PC-3 (cell line): Measurements from ENCODE around the gene SET. TPM values are rescaled to one million over a fixed set of nuclear protein-coding genes. Genes with fewer than 3 reads are reported as not detected.
"Not testable (repeated sequence)": the region's sequence is repeated elsewhere in the genome, so short reads cannot be mapped to it uniquely, and the experiment has no call there.

ENCODE experiments used
- ATAC-seq: fragments of 200-7000 bp; cut with Tn5 transposase; 2 replicates; pipeline ENCODE4 v1.9.1; 2020; ENCODE audit warnings: mild to moderate bottlenecking, moderate library complexity
- BruUV-seq: library from RNA; stranded (reverse); fragments of 400-500 nt; replicated peaks from 2 replicates; lab custom pipeline; 2021; lab: Mats Ljungman, UMichigan
- CTCF ChIA-PET: fragments of 300-600 bp; sonication (Branson Sonifier 250); formaldehyde crosslinking; loops from one replicate; lab custom pipeline; 2022; ENCODE audit warnings: antibody characterized with exemption; lab: Charles Lee
- POLR2A ChIA-PET: fragments of 300-600 bp; sonication (Branson Sonifier 250); formaldehyde crosslinking; loops from one replicate; lab custom pipeline; 2022; ENCODE audit warnings: antibody characterized with exemption; ENCODE audit not compliant: unreplicated experiment; lab: Charles Lee
- DNase-seq: peaks from one replicate; pipeline ENCODE4 v3.0.0-alpha.2; 2015
- H2AFZ ChIP-seq: fragments of 300-600 bp; sonication (generic); 2 replicates; pipeline ENCODE4 v1.6.0; 2016; ENCODE audit warnings: antibody characterized with exemption, low read length
- H3F3A ChIP-seq: fragments of 300-600 bp; sonication (generic); one replicate; pipeline ENCODE4 v1.6.0; 2017; ENCODE audit warnings: antibody characterized with exemption, low read length, control low read depth, mild to moderate bottlenecking; ENCODE audit not compliant: unreplicated experiment
- H3K27ac ChIP-seq: fragments of 300-600 bp; sonication (generic); 2 replicates; pipeline ENCODE4 v1.5.1; 2016; ENCODE audit warnings: mild to moderate bottlenecking, low read length
- H3K27me3 ChIP-seq: fragments of 300-600 bp; sonication (generic); 2 replicates; pipeline ENCODE4 v1.6.1; 2016; ENCODE audit warnings: low read length, mixed read lengths
- H3K36me3 ChIP-seq: fragments of 300-600 bp; sonication (generic); 2 replicates; pipeline ENCODE4 v1.6.1; 2016; ENCODE audit warnings: low read depth, mixed run types, low read length, mixed read lengths
- H3K4me1 ChIP-seq: fragments of 300-600 bp; sonication (generic); 2 replicates; pipeline ENCODE4 v1.5.1; 2016; ENCODE audit warnings: low read length; ENCODE audit not compliant: insufficient read depth
- H3K4me2 ChIP-seq: fragments of 300-600 bp; sonication (generic); 2 replicates; pipeline ENCODE4 v1.6.0; 2016; ENCODE audit warnings: low read length
- H3K4me3 ChIP-seq: fragments of 300-600 bp; sonication (generic); 2 replicates; pipeline ENCODE4 v1.5.1; 2016; ENCODE audit warnings: mild to moderate bottlenecking, low read length, mixed read lengths
- H3K79me2 ChIP-seq: fragments of 300-600 bp; sonication (generic); 2 replicates; pipeline ENCODE4 v1.6.1; 2017; ENCODE audit warnings: low read length, mixed read lengths
- H3K9ac ChIP-seq: fragments of 300-600 bp; sonication (generic); 2 replicates; pipeline ENCODE4 v1.6.0; 2016; ENCODE audit warnings: mild to moderate bottlenecking, low read length
- H3K9me2 ChIP-seq: fragments of 300-600 bp; sonication (generic); replicated peaks from 2 replicates; pipeline ENCODE4 v1.6.1; 2016; ENCODE audit warnings: mixed run types, low read length, mixed read lengths
- H3K9me3 ChIP-seq: fragments of 300-600 bp; sonication (generic); 2 replicates; pipeline ENCODE4 v1.6.1; 2016; ENCODE audit warnings: low read length, mixed read lengths
- H4K20me1 ChIP-seq: fragments of 300-600 bp; sonication (generic); 2 replicates; pipeline ENCODE4 v1.6.1; 2016; ENCODE audit warnings: low read length, mixed read lengths
- EZH2 ChIP-seq: fragments of 300-600 bp; sonication (generic); IDR thresholded peaks from one replicate; pipeline ENCODE4 v1.6.1; 2017; ENCODE audit warnings: antibody characterized with exemption, mild to moderate bottlenecking, low read length; ENCODE audit not compliant: unreplicated experiment
- EZH2phosphoT487 ChIP-seq: fragments of 300-600 bp; sonication (generic); IDR thresholded peaks from 2 replicates; pipeline ENCODE4 v1.6.1; 2018; ENCODE audit warnings: mild to moderate bottlenecking, antibody characterized with exemption, low read length, borderline replicate concordance
- intact Hi-C: fragments of 100-400 bp; cut with micrococcal nuclease; formaldehyde crosslinking; loops from 2 replicates; pipeline ENCODE4 v1.9.0; 2023
- total RNA-seq: library from RNA; depleted of rRNA; stranded (reverse); fragments of >200 nt; gene quantifications from 2 replicates; pipeline ENCODE4 v1.2.3, GENCODE V29; 2014
- TF ChIP-seq, protein P1 (sequence below): fragments of 300-600 bp; sonication (generic); conservative IDR thresholded peaks from 2 replicates; pipeline ENCODE4 v1.5.1; 2017; ENCODE audit warnings: antibody characterized with exemption, low read depth, mild to moderate bottlenecking, low read length

SET gene
- total RNA-seq, 1 experiment from 2014 or later, result 647 TPM

DNA sequence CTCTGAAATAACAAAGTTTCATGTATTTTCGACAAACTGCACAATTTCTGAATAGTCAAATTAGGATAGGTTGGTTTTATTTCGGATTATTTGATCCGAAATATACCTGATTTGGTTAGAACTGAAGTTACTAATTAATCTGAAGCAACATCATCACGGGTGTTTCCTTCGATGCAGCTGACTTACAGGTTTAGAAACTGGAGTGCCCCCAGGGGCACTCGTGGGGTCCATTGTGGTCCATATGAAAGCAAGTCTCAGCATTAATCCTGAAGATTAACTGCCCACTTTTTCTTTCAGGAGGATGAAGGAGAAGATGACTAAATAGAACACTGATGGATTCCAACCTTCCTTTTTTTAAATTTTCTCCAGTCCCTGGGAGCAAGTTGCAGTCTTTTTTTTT, 5.3 kb downstream of the SET start:
- TF ChIP-seq, protein P1, sequence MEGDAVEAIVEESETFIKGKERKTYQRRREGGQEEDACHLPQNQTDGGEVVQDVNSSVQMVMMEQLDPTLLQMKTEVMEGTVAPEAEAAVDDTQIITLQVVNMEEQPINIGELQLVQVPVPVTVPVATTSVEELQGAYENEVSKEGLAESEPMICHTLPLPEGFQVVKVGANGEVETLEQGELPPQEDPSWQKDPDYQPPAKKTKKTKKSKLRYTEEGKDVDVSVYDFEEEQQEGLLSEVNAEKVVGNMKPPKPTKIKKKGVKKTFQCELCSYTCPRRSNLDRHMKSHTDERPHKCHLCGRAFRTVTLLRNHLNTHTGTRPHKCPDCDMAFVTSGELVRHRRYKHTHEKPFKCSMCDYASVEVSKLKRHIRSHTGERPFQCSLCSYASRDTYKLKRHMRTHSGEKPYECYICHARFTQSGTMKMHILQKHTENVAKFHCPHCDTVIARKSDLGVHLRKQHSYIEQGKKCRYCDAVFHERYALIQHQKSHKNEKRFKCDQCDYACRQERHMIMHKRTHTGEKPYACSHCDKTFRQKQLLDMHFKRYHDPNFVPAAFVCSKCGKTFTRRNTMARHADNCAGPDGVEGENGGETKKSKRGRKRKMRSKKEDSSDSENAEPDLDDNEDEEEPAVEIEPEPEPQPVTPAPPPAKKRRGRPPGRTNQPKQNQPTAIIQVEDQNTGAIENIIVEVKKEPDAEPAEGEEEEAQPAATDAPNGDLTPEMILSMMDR, result no peak
- TF ChIP-seq EZH2, result no peak
- no peak for TF ChIP-seq EZH2phosphoT487
- BruUV-seq, result no TSS peak
- Histone ChIP-seq H3F3A (peaks cover 3% of the 10 kb centered on the region), H3K36me3 (peaks cover 52% of the 10 kb centered on the region), H3K9me2 (no peaks in the 10 kb centered on the region), H3K4me3 (no peak overlapping the region), H3K9ac (no peak overlapping the region), H3K79me2 (peaks cover 36% of the 10 kb centered on the region), H3K27ac (no peak overlapping the region), H3K9me3 (no peaks in the 10 kb centered on the region), H3K4me2 (no peak overlapping the region), H4K20me1 (peaks cover 22% of the 10 kb centered on the region), H3K27me3 (no peaks in the 10 kb centered on the region), H2AFZ (no peak overlapping the region), H3K4me1 (peaks cover 6% of the 10 kb centered on the region)
- POLR2A ChIA-PET, result no interaction called here
- DNase-seq (no peak), ATAC-seq (no peak)
- CTCF ChIA-PET, result no interaction called here
- intact Hi-C loops, result no loop called here

DNA sequence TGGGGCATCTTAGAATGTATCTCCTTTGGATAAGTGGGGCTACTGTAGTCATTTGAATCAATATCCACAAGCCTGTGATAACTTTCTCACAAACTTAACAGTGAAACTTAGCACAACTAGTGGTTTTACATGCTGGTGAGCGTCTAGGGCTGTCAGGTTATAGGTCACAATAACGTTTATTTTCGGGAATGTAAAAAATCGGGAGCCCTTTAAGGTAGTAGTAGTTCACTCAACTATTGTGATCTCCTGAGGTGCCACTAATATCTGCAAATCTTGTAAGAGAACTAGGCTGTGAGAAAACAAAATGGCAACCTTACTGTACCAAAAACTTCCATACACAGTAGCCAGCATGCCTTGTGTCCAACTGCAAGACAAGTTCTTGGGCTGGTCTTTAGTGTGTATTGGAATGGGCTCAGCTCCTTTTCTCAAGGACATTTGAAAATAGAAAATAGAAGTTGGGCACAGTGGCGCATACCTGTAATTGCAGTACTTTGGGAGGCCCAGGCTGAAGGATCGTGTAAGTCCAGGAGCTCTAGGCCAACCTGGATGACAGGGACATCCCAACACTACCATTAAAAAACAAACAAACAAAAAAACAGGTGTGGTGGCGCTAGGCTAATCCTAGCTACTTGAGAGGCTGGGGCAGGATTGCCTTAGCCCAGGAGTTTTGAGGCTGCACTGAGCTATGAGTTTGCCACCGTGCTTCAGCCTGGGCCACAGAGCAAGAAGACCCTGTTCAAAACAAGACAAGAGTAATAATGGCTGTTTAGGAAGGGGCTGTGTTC, 8.1 kb downstream of the SET start:
- Histone ChIP-seq H3K9me2 (no peaks in the 10 kb centered on the region), H2AFZ (no peak overlapping the region), H3K4me1 (no peaks in the 10 kb centered on the region), H3K9me3 (no peaks in the 10 kb centered on the region), H3K79me2 (peaks cover 14% of the 10 kb centered on the region), H3K4me2 (no peak overlapping the region), H4K20me1 (0 out of 2 replicates have a peak, but pooled peaks cover 3% of the 10 kb centered on the region), H3F3A (peaks cover 3% of the 10 kb centered on the region), H3K27ac (no peak overlapping the region), H3K36me3 (peaks cover 36% of the 10 kb centered on the region), H3K9ac (no peak overlapping the region), H3K27me3 (no peaks in the 10 kb centered on the region), H3K4me3 (no peak overlapping the region)
- TF ChIP-seq EZH2 (no peak), EZH2phosphoT487 (no peak)
- TF ChIP-seq, protein P1, result no peak
- no peak for ATAC-seq
- intact Hi-C loops, result no loop called here
- ChIA-PET CTCF (interaction anchor here (0.8 kb wide), 1 partner anchor 62 kb away, joined by 3 read pairs; no protein-coding TSS in a partner anchor), POLR2A (no interaction called here)
- BruUV-seq, result no TSS peak
- no peak for DNase-seq

DNA sequence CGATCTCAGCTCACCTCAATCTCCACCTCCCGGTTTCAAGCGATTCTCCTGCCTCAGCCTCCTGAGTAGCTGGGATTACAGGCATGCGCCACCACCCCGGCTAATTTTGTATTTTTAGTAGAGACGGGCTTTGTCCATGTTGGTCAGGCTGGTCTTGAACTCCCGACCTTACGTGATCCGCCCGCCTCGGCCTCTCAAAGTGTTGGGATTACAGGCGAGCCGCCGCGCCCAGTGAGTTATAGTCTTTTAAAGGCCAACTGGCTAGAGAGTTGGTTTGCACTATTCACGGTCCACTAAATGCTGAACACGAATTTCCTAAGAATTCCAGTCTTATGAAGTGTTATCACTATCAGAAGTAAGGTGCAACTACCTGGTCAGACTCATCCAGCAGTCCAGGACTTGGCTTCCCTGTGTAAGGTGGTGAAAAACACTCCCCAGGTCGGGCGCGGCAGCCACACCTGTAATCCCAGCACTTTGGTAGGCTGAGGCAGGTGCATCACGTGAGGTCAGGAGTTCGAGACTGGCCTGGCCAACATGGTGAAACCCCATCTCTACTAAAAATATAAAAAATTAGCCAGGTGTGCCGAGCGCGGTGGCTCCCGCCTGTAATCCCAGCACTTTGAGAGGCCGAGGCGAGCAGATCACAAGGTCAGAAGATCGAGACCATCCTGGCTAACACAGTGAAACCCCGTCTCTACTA, 10.2 kb downstream of the SET start:
- ChIA-PET POLR2A (interaction anchor here (1.0 kb wide), 1 partner anchor 15 kb away, joined by 3 read pairs; no protein-coding TSS in a partner anchor), CTCF (interaction anchor here (1.1 kb wide), 1 partner anchor 63 kb away, joined by 3 read pairs; no protein-coding TSS in a partner anchor)
- H3K79me2 ChIP-seq, DNase-seq, H3K4me3 ChIP-seq, H4K20me1 ChIP-seq, H3K9me3 ChIP-seq, H3K27ac ChIP-seq, BruUV-seq, H3K4me1 ChIP-seq, H3K9me2 ChIP-seq, H2AFZ ChIP-seq, intact Hi-C loops, H3K27me3 ChIP-seq, H3K4me2 ChIP-seq, ATAC-seq, H3F3A ChIP-seq, H3K9ac ChIP-seq: not testable (repeated sequence)
- peaks cover 15% of the 10 kb centered on the region for H3K36me3 ChIP-seq
